ENCODE results near the gene GPHN.

GPHN gene

GRCh38 chr14:67186789-67187584 lies 679.0 kb downstream of the GPHN start:
- DNase-seq = no peak

- DNase-seq = peak; percentile 12
These were observed 679.9 kb downstream of the GPHN start for GRCh38 chr14:67187826-67188225.

GRCh38 chr14:67188326-67188725 lies 680.4 kb downstream of the GPHN start:
- no peak for DNase-seq

GRCh38 chr14:67191768-67192290 lies 683.9 kb downstream of the GPHN start:
- no peak for DNase-seq

- no peak for DNase-seq
These were observed 684.4 kb downstream of the GPHN start for GRCh38 chr14:67192366-67192765.

GRCh38 chr14:67195279-67195678 lies 687.3 kb downstream of the GPHN start:
- DNase-seq = no peak

GRCh38 chr14:67199016-67199415 lies 691.1 kb downstream of the GPHN start:
- DNase-seq = no peak

- DNase-seq = no peak
These were observed 699.9 kb downstream of the GPHN start for GRCh38 chr14:67207810-67208209.

GRCh38 chr14:67218126-67218525 lies 710.2 kb downstream of the GPHN start:
- DNase-seq = no peak

GRCh38 chr14:67221248-67221981 lies 713.5 kb downstream of the GPHN start:
- no peak for DNase-seq

GRCh38 chr14:67221982-67222328 lies 714.0 kb downstream of the GPHN start:
- no peak for DNase-seq

- no peak for DNase-seq
These were observed 717.6 kb downstream of the GPHN start for GRCh38 chr14:67225523-67225922.

- DNase-seq = no peak
These were observed 720.5 kb downstream of the GPHN start for GRCh38 chr14:67228325-67228984.
